ENCODE results near the gene ATP8B3.

The ATP8B3 gene

DNA sequence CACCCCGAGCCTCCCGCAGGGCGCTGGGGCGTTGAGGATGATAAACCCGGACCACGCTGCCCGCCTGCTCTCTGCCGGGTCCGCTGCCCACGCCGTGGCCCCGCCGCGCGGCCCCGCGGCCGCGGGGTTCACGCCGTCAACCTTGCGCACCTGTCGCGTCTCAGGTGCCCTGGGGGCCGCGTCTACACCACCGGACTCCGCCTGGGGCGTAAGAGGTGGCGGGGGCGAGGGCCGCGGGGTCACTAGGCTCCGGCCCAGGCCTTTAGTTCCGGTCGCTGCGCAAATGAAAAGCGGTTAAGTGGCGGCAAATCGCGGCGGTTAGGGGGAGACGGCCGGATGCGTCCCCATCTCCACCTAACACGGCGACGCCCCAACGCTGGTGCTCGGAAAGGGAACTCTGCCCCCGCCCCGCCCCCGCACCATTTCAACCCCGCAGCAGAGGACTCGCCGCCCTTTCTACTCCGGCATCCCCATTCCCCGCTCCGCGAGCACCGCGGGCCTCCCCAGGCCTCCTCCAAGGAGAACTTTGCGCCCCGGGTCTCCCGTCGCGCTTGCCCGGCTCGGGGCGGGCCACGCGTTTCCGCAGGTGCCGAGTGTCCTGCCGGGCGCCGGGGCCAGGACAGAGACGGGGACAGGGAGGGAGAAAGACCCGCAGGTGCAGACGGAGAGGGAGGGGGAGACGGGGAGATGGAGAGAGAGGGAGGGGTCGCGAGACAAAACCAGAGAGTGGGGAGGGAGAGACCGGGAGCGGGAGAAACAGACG is 54.4 kb downstream of the ATP8B3 start:
- no peak for DNase-seq (ENCODE audit: low read depth, low spot score)

DNA sequence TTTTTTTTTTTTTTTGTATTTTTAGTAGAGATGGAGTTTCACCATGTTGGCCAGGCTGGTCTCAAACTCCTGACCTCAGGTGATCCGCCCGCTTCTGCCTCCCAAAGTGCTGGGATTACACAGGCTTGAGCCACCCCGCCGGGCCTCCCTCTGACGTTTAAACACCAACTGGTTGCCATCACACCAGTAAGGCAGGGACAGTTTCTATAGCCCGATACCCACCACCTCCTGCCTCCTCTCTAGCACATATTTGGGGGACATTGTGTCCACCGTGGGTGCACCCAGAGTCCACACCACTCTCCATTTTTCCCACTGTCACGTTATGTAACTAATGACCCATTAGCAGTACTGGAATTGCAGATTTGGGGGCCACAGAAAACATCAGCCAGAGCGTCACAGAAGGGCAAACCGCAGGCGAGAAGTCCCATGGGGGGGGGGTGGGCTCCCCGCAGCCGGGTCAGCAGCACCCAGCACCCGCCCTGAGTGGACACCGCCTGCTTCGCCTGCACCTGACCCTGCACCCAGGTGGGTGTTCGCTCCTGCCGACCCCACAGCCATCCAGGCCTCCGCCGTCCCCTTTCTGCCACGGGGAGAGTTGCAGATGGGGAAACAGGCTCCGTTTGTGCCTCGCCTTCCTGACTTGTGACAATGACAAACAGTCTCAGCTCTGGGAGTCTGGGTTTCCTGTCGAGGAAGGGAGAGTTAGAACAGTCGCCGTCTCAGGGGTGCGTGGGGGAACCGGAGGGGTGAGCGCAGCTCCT is 55.2 kb downstream of the ATP8B3 start:
- no peak for DNase-seq (ENCODE audit: low read depth, low spot score)

GRCh38 chr19:1756264-1756663 is 55.8 kb downstream of the ATP8B3 start:
- no peak for DNase-seq (ENCODE audit: low read depth, low spot score)

GRCh38 chr19:1755467-1756171 is 56.5 kb downstream of the ATP8B3 start:
- no peak for DNase-seq (ENCODE audit: low read depth, low spot score)

DNA sequence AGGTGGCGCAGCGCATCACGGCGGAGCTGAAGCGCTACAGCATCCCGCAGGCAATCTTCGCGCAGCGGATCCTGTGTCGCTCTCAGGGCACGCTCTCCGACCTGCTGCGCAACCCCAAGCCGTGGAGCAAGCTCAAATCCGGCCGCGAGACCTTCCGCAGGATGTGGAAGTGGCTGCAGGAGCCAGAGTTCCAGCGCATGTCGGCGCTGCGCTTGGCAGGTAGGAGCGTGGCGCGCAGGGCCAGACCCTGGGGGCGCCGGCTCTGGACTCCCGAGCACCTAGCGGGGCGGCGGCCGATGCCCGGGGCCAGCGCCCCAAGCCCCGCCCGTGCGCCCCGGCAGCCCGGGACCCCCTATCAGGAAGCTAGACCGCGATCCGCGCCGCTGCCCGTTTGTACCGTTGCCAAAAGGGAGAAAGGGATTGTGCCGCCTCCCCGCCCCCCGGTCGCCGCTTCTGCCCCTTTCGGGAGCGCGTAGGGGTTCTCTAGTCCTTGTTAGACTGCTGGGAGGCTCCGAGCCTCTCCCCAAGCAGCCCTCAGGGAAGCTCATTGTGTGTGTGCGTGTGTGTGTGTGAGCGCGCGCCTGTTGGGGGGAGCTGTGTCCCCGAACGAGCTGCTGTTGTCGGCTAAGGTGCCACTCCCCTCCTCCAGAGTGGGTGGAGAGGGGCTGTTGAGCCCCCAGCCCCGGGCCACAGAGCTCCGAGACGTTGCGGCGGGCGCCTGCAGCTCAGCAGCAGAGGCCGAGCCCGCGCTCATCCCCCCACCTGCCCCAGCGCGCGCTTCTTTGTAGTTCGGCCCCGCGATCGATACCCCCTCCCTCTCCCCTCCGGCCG is 57.2 kb downstream of the ATP8B3 start:
- no peak for DNase-seq (ENCODE audit: low read depth, low spot score)

- no peak for DNase-seq (ENCODE audit: low read depth, low spot score)
These were observed 57.9 kb downstream of the ATP8B3 start for GRCh38 chr19:1754018-1754635.

GRCh38 chr19:1752757-1753728 is 59.0 kb downstream of the ATP8B3 start, which contains the start of gene ONECUT3:
Gene ONECUT3 (plus strand): TSS chr19:1753506. CDS start chr19:1753663, 157 bp downstream.
- DNase-seq (ENCODE audit: low read depth, low spot score), result no peak

- DNase-seq (ENCODE audit: low read depth, low spot score), result no peak
These were observed 59.9 kb downstream of the ATP8B3 start for GRCh38 chr19:1752009-1752756.

- DNase-seq (ENCODE audit: low read depth, low spot score), result no peak
These were observed 60.6 kb downstream of the ATP8B3 start for GRCh38 chr19:1751367-1752008.

GRCh38 chr19:1750343-1751021 is 61.6 kb downstream of the ATP8B3 start:
- no peak for DNase-seq (ENCODE audit: low read depth, low spot score)

GRCh38 chr19:1749373-1750342 is 62.4 kb downstream of the ATP8B3 start:
- DNase-seq (ENCODE audit: low read depth, low spot score), result no peak

DNA sequence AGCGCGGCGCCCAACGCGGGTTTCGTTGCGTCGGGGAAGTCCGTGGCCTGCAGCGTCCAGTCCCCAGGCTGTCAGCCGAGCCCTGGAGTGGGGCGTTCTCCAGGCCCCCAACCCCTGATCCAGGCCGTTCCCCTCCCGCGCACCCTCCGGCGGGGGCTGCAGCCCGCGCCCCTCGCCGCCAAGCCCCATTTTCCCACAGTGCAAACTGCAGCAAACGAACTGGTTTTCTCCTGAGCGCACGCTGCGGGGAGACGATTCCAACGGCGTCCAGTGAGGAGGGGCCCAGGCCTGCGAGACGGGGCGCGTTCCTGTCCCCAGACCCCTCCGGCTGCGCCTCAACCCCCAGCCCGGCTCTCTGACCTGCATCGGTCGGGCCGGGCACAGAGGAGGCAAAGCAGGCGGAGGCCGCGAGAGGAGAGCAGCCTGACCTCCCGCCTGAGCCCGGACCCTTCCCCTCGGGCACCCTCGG is 63.2 kb downstream of the ATP8B3 start:
- no peak for DNase-seq (ENCODE audit: low read depth, low spot score)

DNA sequence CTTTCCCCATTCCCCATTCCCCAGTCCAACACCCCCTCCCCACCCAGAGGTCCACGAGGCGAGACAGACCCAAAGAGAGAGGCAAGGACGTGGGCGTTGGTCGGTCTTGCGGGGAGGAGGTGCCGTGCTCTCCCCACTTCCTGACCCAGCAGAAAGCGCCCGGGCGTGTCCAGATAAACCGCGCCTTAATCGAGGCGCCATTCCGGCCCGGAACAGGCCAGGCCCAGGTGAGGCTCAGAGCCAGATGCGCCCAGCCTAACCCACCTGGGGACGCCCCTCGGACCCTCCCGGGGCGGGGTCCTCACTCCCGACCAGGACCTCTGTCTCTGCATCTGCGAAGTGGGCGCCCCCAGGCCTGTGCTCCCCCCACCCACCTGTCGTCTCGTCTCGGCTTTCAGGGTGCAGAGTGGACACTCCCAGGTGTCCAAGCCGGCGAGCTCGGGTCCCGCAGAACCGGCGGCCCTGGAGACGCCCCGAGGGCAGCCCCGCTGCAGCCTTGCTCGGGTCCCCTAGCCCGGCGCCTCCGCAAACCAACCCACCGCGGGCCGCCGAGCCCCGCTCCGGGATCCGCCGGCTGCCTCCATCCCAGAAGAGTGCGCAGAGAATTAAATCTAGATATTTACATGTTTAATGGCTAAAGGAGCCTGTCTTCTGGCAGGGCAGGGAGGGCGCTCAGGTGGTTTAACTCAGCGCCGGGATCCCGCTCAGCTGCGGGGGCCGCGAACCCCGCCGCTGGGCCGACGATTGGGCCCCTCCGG is 63.8 kb downstream of the ATP8B3 start:
- no peak for DNase-seq (ENCODE audit: low read depth, low spot score)

- DNase-seq (ENCODE audit: low read depth, low spot score), result no peak
These were observed 64.6 kb downstream of the ATP8B3 start for GRCh38 chr19:1747285-1748114.
